HG03159 (cell line): ENCODE measurements around the gene NFAM1.

Source experiments
- ATAC-seq: cut with Tn5 transposase; IDR thresholded peaks from one replicate; pipeline ENCODE4 v1.9.1; 2021; ENCODE audit warnings: mild to moderate bottlenecking, moderate library complexity; ENCODE audit not compliant: unreplicated experiment

NFAM1 gene

GRCh38 chr22:42439821-42440674 lies 7.8 kb upstream of the NFAM1 start:
- no peak for ATAC-seq

- ATAC-seq: no peak
Measured at GRCh38 chr22:42439021-42439567, 6.9 kb upstream of the NFAM1 start.

GRCh38 chr22:42438293-42438650 lies 6.1 kb upstream of the NFAM1 start:
- ATAC-seq: no peak

- ATAC-seq: peak; percentile 72
Measured at GRCh38 chr22:42437488-42438292, 5.5 kb upstream of the NFAM1 start.

GRCh38 chr22:42436404-42436803 lies 4.2 kb upstream of the NFAM1 start:
- ATAC-seq: no peak

- ATAC-seq: no peak
Measured at GRCh38 chr22:42434748-42435425, 2.7 kb upstream of the NFAM1 start.

- ATAC-seq: no peak
Measured at GRCh38 chr22:42433754-42434682, 1.8 kb upstream of the NFAM1 start.

- ATAC-seq: no peak
Measured at GRCh38 chr22:42432818-42433217, 615 bp upstream of the NFAM1 start.

- ATAC-seq: no peak
Measured at GRCh38 chr22:42431401-42432019, 693 bp downstream of the NFAM1 start.

- no peak for ATAC-seq
Measured at GRCh38 chr22:42430528-42431125, 1.6 kb downstream of the NFAM1 start.

GRCh38 chr22:42428760-42429159 lies 3.4 kb downstream of the NFAM1 start:
- no peak for ATAC-seq

- ATAC-seq: no peak
Measured at GRCh38 chr22:42428025-42428424, 4.2 kb downstream of the NFAM1 start.

- ATAC-seq: no peak
Measured at GRCh38 chr22:42427167-42427566, 5.0 kb downstream of the NFAM1 start.

GRCh38 chr22:42425989-42426355 lies 6.2 kb downstream of the NFAM1 start:
- no peak for ATAC-seq

- ATAC-seq: no peak
Measured at GRCh38 chr22:42425337-42425988, 6.7 kb downstream of the NFAM1 start.

GRCh38 chr22:42419243-42419881 lies 12.8 kb downstream of the NFAM1 start:
- ATAC-seq: no peak

GRCh38 chr22:42418811-42419242 lies 13.4 kb downstream of the NFAM1 start:
- no peak for ATAC-seq

GRCh38 chr22:42417645-42418305 lies 14.4 kb downstream of the NFAM1 start:
- no peak for ATAC-seq
